Nasal cavity respiratory epithelium epithelial cell of viscerocranial mucosa (primary cell): ENCODE results near the gene PRAC2. TPM values are rescaled to one million over a fixed set of nuclear protein-coding genes. Genes with fewer than 3 reads are reported as not detected.

Experiments used
- total RNA-seq: library from RNA; depleted of rRNA; stranded (reverse); fragments of >200 nt; gene quantifications from 2 replicates; pipeline ENCODE4 v1.2.3, GENCODE V29; 2014

PRAC2 gene
- not detected in 2 replicates for total RNA-seq

DNA sequence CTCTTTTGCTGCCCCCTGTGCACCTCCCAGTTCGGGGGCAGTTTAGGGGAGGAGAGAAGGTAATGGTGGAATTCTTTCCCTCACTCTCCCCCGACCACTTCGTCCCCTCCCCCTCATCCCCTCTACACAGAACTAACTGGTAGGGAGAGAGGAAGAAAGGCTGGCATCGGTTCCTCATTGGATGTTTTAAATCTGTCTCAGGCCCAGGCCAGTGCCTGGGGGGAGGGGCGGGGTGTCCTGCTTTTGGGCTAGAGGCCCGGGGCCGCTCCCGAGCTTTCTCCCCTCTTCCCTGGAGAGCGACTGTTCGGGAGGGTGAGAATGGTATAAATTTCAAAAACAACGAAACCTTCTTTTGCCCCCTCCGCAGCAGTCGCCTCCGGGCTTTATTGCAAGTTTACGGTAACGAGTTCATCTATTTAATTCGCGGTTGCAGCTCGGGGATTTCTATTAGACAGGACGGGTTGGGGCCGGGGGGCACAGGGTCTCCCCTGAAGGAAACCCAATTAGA, at the start of gene PRAC2:
Gene PRAC2, plus strand, starts transcription at position 271 of the 508 bp plus-strand sequence. CDS start 1,226 bp downstream, outside the sequence.

DNA sequence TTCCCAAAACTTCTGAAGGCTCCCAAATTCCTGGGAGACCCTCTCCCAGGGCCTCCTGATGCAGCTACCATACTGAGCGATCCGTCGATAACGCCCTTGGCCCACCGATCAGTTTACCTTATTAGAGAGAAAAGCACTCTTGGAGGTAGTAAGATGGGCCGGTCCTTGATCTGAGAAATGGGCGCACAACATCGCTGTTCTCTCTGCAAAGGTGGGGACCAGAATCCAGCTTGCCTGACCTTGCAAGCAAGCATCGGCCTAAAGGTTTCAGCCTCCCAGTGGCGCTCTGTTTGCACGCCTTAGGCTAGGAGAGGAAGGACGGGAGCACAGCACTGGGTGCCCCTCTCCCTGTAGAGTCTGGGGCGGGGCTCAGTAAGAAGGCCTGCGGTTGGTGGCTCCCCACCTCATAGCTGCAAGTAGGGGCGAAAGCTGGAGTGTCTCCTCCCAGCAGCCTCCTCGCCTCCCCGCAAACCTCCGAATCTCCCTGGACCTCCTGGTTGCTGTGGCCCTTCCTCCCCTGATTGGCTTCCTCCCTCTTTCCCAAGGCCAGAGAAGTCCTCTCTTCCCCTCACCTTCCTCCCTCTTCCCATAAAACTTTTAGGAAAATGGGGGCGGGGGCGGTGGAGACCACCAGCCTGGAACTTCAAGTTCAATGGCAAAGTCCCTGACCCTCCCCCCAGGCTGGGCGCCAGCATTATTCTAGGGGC, 631 bp upstream of the PRAC2 start, which contains the start of gene PRAC1:
Gene PRAC1, minus strand, starts transcription at position 318 of the 707 bp plus-strand sequence. Its CDS starts 126 bp downstream, at position 192.

DNA sequence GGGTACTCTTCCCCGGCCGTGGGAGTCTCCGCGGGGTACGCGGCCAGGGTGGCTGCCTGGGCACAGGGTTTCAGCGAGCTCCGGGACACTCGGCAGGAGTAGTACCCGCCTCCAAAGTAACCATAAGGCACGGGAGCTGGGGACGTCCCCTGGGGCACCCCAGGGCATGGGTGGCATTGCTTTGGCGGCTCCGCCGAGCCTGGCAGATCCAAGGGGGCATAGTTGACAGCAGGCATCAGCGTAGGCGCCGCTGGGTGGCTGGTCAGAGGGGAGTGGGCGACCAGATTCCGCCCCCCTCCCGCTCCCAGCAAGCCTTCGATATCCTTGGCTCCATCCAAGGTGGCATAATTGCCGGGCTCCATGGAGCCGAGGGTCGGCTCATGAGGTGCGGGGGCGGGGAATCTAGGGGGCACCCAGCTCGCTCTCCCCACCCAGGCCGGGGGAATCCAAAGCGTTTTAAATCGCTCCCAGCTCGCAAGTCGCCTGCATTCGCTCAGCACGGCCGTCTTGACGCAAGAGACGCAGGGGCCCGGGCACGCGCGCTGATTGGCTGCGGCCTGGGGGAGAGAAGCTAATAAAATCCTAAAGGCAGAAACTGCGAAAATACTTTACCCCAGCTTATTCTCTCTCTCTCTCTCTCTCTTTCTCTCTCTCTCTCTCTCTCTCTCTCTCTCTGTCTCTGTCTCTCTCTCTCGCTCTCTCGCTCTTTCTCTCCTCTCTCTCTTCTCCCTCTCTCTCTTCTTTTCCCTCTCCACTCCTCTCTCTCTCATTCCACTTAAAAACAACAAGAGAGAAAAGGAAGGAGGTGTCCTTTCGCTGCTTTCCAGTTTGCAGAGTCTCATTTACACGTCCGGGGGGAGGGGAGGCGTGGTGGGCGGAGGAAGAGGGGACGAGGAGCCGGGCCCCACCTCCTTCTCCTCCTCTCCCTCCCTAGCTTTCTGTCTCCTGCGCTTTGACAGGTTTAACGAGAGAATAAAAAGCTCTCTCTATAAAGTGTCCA, 5.5 kb downstream of the PRAC2 start, which contains the start of gene HOXB13:
Gene HOXB13, minus strand, starts transcription at position 519 of the 1,000 bp plus-strand sequence. Its CDS starts 157 bp downstream, at position 362.

Other genes with a start within 250 kb of the PRAC2 start
- not detected in 2 replicates for gene HOXB1, start 192.2 kb upstream of the PRAC2 start, total RNA-seq
- 0.36 TPM in 1 of 2 replicates, not detected in the other for gene HOXB2, start 178.1 kb upstream of the PRAC2 start, total RNA-seq
- under 0.01 TPM in 1 of 2 replicates, not detected in the other for gene HOXB4, start 144.8 kb upstream of the PRAC2 start, total RNA-seq
- 0.36 TPM in 1 of 2 replicates, not detected in the other for gene HOXB3, start 132.9 kb upstream of the PRAC2 start, total RNA-seq
- under 0.01 TPM in 1 of 2 replicates, not detected in the other for gene HOXB5, start 129.4 kb upstream of the PRAC2 start, total RNA-seq
- gene HOXB6, start 118.2 kb upstream of the PRAC2 start, total RNA-seq = 0.28 TPM in 1 of 2 replicates, not detected in the other
- gene HOXB7, start 112.2 kb upstream of the PRAC2 start, total RNA-seq = 0.78 TPM in 1 of 2 replicates, not detected in the other
- not detected in 2 replicates for gene HOXB8, start 107.9 kb upstream of the PRAC2 start, total RNA-seq
- gene HOXB9, start 96.8 kb upstream of the PRAC2 start, total RNA-seq = under 0.01 TPM in 1 of 2 replicates, not detected in the other
- not detected in 2 replicates for gene PRAC1, start 667 bp upstream of the PRAC2 start, total RNA-seq
- gene HOXB13, start 5.6 kb downstream of the PRAC2 start, total RNA-seq = under 0.01 TPM in 1 of 2 replicates, not detected in the other
- gene TTLL6, start 94.0 kb downstream of the PRAC2 start, total RNA-seq = not detected in 2 replicates
- gene CALCOCO2, start 107.8 kb downstream of the PRAC2 start, total RNA-seq = 39.3 and 85.4 TPM in 2 replicates
- gene ATP5MC1, start 169.6 kb downstream of the PRAC2 start, total RNA-seq = 13.8 and 29.0 TPM in 2 replicates
- 75.2 and 76.2 TPM in 2 replicates for gene UBE2Z, start 185.2 kb downstream of the PRAC2 start, total RNA-seq
- gene SNF8, start 221.7 kb downstream of the PRAC2 start, total RNA-seq = 74.8 and 78.1 TPM in 2 replicates
- gene GIP, start 245.4 kb downstream of the PRAC2 start, total RNA-seq = not detected in 2 replicates